ENCODE measurements around the gene ZFAND2A. TPM values are rescaled to one million over a fixed set of nuclear protein-coding genes. Genes with fewer than 3 reads are reported as not detected.

ZFAND2A gene
- total and polyA plus RNA-seq, 7 donors: 21.6 to 231 (median 28.2) TPM

GRCh38 chr7:1106793-1107421 lies 53.1 kb downstream of the ZFAND2A start:
- no peak overlapping the region for H3K27ac ChIP-seq
- DNase-seq: no peak
- H3K4me1 ChIP-seq: no peaks in the 10 kb centered on the region
- H3K27me3 ChIP-seq: no peaks in the 10 kb centered on the region
- intact Hi-C loops (cut with DNase I): no loop called here
- 84 to 92% methylated on average over 20 of the region's 20 CpGs for WGBS, 2 donors
- TF ChIP-seq POLR2A (IDR thresholded peaks at IDR 0.05): no peak
- TF ChIP-seq POLR2AphosphoS5 (IDR thresholded peaks at IDR 0.05): no peak
- no peak for TF ChIP-seq CTCF (IDR thresholded peaks at IDR 0.05)
- no peak for TF ChIP-seq EP300 (IDR thresholded peaks at IDR 0.05)
- H3K36me3 ChIP-seq: no peaks in the 10 kb centered on the region
- H3K4me3 ChIP-seq: no peak overlapping the region
- no peaks in the 10 kb centered on the region for H3K9me3 ChIP-seq

- intact Hi-C loops (cut with DNase I): no loop called here
- Histone ChIP-seq H3K27ac (no peak overlapping the region), H3K4me3 (no peak overlapping the region), H3K9me3 (no peaks in the 10 kb centered on the region), H3K4me1 (no peaks in the 10 kb centered on the region), H3K36me3 (no peaks in the 10 kb centered on the region), H3K27me3 (no peaks in the 10 kb centered on the region)
- WGBS, 2 donors: 89 to 92% methylated on average over 27 of the region's 27 CpGs
- no peak for TF ChIP-seq EP300 (IDR thresholded peaks at IDR 0.05)
- TF ChIP-seq POLR2AphosphoS5 (IDR thresholded peaks at IDR 0.05): no peak
- TF ChIP-seq CTCF (IDR thresholded peaks at IDR 0.05): no peak
- no peak for TF ChIP-seq POLR2A (IDR thresholded peaks at IDR 0.05)
- DNase-seq: no peak
These were observed 53.8 kb downstream of the ZFAND2A start for GRCh38 chr7:1106063-1106792.

GRCh38 chr7:1105189-1105588 lies 54.8 kb downstream of the ZFAND2A start:
- Histone ChIP-seq H3K4me3 (no peak overlapping the region), H3K9me3 (no peaks in the 10 kb centered on the region), H3K27me3 (no peaks in the 10 kb centered on the region), H3K4me1 (no peaks in the 10 kb centered on the region), H3K27ac (no peak overlapping the region), H3K36me3 (no peaks in the 10 kb centered on the region)
- intact Hi-C loops (cut with DNase I): no loop called here
- WGBS, 2 donors: 80 to 94% methylated on average over 11 of the region's 11 CpGs
- no peak for DNase-seq
- no peak for TF ChIP-seq POLR2A (IDR thresholded peaks at IDR 0.05)
- TF ChIP-seq POLR2AphosphoS5 (IDR thresholded peaks at IDR 0.05): no peak
- TF ChIP-seq CTCF (IDR thresholded peaks at IDR 0.05): no peak
- TF ChIP-seq EP300 (IDR thresholded peaks at IDR 0.05): no peak

GRCh38 chr7:1104516-1105179 lies 55.3 kb downstream of the ZFAND2A start:
- no peaks in the 10 kb centered on the region for H3K4me1 ChIP-seq
- H3K4me3 ChIP-seq: no peak overlapping the region
- no peak for DNase-seq
- intact Hi-C loops (cut with DNase I): no loop called here
- TF ChIP-seq POLR2A (IDR thresholded peaks at IDR 0.05): no peak
- no peak for TF ChIP-seq CTCF (IDR thresholded peaks at IDR 0.05)
- no peak for TF ChIP-seq POLR2AphosphoS5 (IDR thresholded peaks at IDR 0.05)
- TF ChIP-seq EP300 (IDR thresholded peaks at IDR 0.05): no peak
- no peak overlapping the region for H3K27ac ChIP-seq
- no peaks in the 10 kb centered on the region for H3K36me3 ChIP-seq
- H3K27me3 ChIP-seq: no peaks in the 10 kb centered on the region
- no peaks in the 10 kb centered on the region for H3K9me3 ChIP-seq
- WGBS, 2 donors: 88 to 94% methylated on average over 13 of the region's 13 CpGs

All from sigmoid colon (tissue), 7 donors.